Measurements from ENCODE around the gene AKAP3.

- TF ChIP-seq REST (IDR thresholded peaks at IDR 0.05; ENCODE audit: insufficient read depth in 1 of 2, low read depth in 2 of 2, low read length in 2 of 2) (no peak), SIN3A (IDR thresholded peaks at IDR 0.05; ENCODE audit: borderline replicate concordance, insufficient read depth, low read length) (no peak)
Observed at GRCh38 chr12:4643747-4644146, 5.1 kb downstream of the AKAP3 start.
